A673 (cell line): ENCODE results near the gene RIMS4.

Experiments
- CTCF ChIP-seq: fragments of 300-800, 200-600 bp; sonication (generic); conservative IDR thresholded peaks from 2 replicates; pipeline ENCODE4 v1.5.1; 2017; ENCODE audit warnings: low read depth, mild to moderate bottlenecking, antibody characterized with exemption, low read length, moderate library complexity, mixed read lengths
- EZH2 ChIP-seq: fragments of 200-600 bp; sonication (generic); IDR thresholded peaks from 2 replicates; pipeline ENCODE4 v1.6.1; 2017; ENCODE audit warnings: borderline replicate concordance, low read depth, mild to moderate bottlenecking, mixed read lengths, antibody characterized with exemption, low read length; ENCODE audit not compliant: poor library complexity, severe bottlenecking

- TF ChIP-seq CTCF, result no peak
- no peak for TF ChIP-seq EZH2
Observed at GRCh38 chr20:44839481-44839880, 29.1 kb upstream of the RIMS4 start.
